DMS 273 treated with DMSO at 0.1 percent for 48 hours (cell line): ENCODE measurements around the gene SLC6A6.

ENCODE experiments used
- DNase-seq: peaks from one replicate; lab custom pipeline; 2025; lab: John Stamatoyannopoulos, UW

The SLC6A6 gene

DNA sequence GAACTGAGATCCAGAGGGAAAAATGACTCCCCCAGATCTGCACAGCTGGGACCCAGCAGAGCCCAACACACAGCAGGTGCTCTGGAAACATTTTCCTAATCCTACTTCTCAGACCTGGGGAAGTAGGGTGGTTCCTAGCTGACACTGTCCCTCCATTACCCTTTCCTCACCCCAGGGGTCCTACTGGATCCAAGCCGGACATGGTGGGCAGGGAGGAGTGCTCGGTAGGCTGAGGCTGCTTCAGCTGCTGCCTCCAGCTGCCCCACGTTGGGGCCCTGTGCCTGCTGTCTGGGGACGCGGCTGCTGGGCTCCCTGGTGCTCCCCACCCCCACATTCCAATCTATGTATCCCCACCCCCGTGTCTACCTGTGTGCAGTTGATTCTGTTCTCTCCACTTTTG is 29.8 kb upstream of the SLC6A6 start:
- no peak for DNase-seq

DNA sequence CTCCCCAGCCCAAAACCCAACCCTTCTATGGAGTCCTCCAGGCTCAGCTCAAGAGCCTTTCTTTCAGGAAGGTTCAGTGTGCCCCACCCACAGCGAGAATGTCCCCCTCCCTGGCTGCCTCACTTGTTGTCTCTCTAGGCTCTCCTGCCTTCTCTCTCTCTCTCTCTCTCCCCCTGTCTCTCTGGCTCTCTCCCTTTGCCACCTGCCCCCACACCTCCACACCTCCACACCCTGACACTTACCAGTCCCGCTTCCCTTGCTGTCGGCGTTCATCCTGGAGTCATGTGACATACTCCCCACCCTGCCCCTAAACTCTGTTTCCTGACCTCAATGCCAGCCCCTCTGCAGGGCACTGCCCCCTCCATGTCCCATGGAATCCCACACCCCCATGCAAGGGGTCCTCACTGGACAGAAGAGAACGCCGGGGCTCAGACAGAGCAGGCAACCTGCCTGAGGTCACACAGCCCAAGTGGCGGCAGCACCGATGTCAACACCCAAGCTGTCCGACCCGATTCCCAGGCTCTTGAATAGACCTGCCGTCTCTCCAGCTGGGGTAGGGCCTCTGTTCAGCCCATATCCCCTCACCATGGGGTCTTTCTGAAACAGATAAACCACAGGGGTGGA is 28.5 kb upstream of the SLC6A6 start:
- DNase-seq: no peak

DNA sequence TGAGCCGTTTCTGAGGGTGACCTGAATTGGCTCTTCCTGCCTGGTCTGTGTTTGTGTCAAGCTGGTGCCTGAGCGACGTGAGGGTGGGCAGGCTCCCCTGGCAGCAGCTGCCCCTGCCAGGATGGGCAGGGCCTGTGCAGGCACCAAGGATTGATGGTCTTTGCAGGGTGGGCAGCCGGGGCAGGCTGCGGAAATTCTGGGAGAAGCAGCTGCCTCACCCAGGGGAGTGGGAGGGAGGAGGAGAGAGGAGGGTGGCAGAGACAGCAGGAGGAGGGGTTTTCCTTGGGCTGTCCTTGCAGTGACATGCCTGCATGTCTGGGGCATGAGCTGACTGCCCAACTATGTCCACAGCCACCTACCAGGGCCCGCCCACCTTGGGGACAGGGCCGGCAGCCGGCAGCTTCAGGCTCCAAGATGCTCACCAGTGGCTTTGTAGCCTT is 27.9 kb upstream of the SLC6A6 start:
- DNase-seq: no peak

DNA sequence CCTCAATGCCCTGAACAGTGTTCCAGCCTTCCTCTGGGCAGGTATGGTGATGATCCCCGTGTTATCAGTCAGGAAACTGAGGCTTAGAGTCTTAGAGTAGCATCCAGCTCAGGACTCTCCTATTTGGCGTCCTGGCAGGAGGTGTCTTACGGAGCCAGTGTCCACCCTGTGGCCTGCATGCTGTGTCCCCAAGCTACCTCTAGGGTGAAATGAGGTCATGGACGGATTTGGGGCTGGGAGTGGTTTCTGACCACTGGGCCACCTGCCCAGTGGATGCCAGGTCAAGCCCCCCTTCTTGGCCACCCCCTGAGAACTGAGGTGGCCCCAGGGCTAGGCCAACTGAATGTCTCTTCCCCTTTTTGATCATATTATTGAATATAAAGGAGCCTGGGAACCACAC is 27.2 kb upstream of the SLC6A6 start:
- DNase-seq: no peak

DNA sequence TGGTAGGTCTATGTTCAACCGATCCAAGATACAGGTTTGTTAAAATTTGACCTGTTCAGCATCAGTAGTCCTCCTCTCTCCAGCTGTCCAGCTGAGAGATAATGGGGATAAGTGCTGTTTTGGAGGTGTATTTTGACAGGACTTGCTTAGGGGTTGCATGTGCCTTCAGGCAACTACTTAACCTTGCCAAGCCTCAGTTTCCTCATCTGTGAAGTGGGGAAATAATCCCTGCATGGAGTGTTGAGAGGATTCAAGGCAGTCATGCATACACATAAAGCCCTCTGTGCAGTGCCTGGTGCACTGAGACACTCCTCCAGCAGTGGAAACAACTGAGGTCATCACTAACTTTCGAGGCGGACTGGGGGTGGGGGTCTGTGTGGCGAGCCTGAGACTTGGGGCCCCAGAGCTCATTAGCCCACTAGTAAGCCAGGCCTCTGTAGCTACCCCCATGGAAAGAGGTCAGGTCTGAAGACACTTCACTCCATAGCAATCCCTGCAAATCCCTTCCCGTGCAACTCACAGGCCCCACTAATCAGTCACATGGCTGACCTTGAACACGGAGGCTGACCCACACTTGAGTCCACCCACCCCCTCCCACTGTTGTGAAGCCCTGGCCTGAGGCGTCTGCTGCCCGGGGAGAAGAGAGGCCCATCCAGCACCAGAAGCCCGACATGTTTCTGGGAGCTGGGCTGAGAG is 25.9 kb upstream of the SLC6A6 start:
- no peak for DNase-seq

DNA sequence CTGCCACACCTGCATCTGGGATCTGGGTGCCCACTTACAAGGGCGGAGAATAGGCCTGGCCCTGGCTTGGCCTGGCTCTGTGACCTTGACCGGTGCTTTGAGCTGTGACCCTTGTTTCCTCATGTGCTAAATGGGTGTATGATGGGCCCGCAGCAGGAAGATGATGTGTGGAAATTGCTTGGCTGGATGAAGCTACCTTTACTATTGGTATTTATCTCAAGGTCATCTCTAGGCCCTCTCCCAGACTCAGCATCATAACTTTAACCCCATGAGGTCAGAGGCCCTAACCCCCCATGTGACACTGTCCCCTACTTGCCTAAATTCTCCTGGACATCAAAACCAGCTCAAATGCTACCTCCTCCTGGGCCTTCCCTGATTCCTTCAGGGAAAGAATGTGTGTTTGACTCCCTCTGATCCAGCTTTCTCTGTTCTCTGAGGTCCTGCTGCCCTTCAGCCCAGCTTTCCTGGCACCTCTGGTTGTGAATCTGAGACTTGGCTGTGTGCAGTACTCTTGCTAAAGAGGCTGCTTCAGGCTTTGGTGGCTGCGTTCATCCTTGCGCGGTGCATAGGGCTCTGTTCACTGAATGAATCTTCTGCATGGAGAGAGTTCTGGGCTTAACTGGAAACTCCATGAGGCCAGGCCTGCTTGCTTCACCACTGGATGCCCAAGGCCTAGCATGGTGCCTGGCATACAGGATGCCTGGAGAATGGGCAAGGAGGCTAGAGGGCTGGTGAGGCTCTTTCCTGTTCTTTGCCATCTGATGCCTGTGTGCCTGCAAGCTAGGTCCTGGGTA is 25.2 kb upstream of the SLC6A6 start:
- no peak for DNase-seq

DNA sequence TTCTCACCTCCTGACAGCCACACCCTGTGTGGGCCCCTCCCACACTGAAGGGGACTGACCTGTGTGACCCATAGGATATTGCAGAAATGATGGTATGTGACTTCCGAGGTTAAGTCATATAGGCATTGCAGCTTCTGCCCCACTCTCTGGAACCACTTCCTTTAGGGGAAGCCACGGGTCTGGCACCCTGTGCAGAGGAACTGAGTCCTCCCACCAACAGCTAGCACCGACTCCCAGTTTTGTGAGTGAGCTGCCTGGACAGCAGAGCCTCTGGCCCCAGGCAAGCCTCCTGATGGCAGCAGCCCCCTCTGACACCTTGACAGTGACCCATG is 24.6 kb upstream of the SLC6A6 start:
- DNase-seq: no peak

DNA sequence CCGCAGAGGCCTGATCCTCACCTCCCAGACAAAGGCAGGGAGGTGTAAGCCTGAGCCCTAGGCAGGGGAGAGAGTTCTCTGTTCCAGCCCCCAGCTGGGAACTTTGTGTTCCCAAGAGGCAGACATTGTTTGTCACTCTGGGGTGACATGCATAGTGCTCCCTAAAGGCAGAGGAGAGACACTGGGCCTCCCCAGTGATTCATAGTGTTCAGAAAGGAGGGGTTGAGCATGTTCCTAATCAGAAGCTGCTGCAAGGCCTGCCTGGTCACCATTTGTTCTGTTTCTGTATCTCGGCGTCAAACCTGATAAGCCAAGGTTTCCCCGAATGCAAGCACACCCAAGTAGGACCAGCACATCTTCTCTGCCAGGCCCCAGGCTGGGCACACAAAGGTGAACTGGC is 24.0 kb upstream of the SLC6A6 start:
- DNase-seq: no peak

DNA sequence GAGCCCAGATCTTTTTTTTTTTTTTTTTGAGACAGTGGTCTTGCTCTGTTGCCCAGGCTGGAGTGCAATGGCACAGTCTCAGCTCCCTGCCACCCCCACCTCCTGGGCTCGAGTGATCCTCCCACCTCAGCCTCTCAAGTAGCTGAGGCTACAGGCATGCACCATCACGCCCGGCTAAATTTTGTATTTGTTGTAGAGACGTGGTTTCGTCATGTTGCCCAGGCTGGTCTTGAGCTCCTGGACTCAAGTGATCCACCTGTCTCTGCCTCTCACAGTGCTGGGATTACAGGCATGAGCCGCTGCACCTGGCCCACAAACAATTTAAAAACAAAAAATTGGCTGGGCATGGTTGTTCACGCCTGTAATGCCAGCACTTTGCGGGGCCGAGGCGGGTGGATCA is 22.6 kb upstream of the SLC6A6 start:
- no peak for DNase-seq

DNA sequence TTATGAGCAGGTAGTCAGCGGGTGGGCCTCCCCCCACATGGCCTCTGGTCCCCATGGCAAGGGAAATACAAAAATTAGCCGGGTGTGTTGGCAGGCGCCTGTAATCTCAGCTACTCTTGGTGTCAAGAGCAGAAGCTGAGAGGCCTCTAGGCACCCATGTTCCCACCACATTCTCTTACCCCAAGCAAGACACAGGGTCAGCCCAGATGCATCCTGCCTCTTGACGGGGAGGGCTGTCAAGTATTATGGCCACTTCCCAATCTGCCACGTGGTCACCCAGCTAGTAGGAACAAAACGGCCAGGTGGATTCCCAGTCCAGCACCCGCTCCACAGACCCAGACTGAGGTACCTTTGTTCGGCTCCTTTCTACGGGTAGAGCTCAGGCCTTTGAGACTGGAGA is 16.2 kb upstream of the SLC6A6 start:
- no peak for DNase-seq

DNA sequence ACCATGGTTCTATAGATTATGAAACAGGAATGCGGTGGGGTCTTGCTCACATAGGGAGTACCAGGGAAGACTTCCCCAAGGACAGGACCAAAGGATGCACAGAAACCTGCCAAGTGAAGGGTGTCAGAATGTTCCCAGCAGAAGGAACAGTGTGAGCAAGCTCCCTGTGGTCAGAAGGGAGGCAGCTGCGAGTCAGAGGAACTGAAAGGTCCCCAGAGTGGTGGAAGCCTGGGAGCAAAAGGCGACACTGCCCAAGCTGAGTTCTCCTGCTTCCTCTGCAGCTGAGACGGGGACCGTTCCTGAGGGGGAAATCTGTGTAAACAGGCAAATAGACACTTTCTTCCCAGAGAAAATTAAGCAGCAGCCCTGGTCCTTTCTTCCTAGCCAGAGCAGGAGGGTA is 14.2 kb upstream of the SLC6A6 start:
- no peak for DNase-seq

DNA sequence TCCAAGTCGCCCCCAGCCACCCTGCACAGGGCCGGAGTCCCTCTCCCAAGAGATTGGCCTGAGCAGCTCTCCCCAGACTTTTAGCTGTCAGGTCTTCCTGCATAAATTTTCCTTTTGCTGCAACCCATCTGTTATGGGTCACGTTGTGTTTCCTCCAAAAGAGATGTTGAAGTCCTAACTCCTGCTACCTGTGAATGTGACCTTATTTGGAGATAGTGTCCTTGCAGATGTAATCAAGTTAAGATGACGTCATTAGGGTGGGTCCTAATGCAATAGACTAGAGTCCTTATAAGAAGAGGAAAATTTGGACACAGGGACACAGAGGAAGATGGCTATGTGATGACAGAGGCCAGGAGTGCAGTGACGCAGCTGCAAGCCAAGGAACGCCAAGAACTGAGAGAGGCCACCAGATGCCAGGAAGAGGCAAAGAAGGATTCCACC is 13.2 kb upstream of the SLC6A6 start:
- DNase-seq: peak; percentile 11

DNA sequence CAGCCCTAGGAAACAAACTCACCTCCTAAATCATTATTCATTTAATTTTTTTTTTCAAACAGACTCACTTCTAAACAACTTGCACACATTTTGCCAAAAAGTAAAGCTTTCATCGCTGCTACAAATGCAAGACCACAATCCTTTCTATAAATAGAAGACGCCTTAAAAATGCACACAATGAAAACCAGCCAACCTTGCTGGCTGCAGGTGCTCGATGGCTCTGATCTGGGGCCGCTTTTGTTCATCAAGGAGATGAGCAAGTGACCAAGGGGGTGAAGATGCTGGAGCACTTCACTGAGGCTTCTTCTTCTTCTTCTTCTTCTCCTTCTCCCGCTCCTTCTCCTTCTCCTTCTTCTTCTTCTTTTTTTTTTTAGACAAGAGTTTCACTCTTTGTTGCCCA is 12.7 kb upstream of the SLC6A6 start:
- DNase-seq: no peak

DNA sequence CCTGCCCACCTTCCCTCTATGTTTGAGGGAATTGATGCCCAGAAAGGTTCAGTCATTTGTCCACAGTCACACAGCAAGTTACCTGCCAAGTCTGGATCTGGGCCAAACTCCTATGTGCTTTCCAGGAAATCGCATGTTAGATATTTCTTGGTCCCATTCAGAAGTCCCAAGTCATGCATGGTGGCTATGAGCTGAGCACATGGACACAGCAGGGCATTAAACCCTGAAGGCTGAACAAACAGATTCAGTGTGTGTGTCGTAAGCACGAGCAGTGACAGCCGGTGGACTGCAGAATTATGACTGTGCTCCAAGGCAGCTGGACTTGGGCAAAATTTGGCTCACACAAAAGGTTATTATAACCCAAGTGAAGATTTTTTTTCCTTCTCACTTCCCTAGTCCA is 11.4 kb upstream of the SLC6A6 start:
- DNase-seq: peak; percentile 21

DNA sequence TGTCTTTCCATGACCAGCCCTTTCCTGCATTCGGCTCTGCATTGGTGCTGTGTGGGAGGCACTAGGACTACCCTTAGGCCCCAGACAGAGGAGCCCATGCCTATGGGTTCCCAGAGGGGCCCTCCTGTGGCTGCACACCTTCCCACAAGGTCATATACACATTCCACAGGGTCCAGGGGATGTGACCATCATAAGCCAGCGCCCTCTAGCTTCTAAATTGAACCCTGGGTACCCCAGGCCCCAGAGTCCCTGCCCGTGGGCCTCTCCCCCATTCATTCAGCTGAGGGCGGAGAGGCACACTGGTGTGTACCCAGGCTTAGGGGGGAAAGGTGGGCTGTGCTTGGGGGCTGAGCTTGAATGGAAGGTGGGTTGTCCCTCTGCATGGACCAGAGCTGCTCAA is 10.2 kb upstream of the SLC6A6 start:
- DNase-seq: no peak

DNA sequence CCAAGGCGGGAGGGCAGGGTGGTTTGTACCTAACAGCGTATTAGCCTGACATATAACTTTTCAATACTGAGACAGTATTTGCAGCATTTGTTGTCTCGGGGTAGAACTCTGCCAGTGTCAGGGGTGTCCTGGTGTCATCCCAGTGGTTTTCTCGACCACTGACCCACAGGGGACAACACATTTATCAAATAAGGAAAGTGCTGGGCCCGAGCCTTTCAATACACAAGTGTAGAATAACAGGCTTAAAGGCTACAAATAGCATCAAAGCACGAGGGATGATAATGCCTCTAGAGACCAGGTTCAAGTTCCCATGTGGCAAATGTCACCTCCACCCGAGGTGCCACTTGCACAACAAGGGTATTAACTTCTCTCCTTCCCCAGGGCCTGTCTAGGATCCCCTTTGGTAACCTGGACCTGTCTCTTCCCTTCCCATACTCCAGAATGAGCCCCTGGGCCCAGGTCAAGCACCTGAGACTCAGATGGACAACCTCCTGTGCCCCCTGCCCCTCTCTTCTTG is 9.5 kb upstream of the SLC6A6 start:
- DNase-seq: no peak

DNA sequence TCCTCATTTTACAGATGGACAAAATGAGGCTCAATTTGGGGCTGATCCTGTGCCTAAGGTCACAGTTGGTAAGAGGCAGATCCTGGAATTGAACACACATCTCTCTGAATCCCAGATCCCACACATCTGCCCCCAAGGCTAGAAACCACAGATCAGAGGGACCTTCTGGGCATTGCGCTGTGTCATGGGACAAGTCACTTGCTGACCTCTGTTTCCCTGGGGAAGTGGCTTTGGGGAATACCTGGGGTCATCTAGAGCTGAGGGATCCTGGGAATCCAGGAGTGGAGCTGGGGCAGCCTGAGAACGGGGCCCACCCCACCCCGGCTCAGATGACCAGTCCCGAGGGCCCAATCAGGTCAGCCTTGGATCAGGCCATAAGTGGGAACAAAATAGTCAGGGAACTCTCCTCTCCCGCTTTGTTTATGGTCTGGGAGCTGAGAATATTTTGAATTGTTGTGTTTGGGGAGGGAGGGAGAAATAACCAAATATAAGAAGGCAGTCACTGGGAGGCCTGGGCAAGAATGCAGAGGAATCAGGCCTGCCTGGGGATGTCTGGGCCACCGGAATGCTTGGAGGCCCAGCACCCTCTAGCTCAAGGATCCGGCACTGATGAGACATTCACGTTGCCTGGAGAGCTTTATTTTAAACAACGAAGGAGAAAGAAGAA is 8.8 kb upstream of the SLC6A6 start:
- no peak for DNase-seq

DNA sequence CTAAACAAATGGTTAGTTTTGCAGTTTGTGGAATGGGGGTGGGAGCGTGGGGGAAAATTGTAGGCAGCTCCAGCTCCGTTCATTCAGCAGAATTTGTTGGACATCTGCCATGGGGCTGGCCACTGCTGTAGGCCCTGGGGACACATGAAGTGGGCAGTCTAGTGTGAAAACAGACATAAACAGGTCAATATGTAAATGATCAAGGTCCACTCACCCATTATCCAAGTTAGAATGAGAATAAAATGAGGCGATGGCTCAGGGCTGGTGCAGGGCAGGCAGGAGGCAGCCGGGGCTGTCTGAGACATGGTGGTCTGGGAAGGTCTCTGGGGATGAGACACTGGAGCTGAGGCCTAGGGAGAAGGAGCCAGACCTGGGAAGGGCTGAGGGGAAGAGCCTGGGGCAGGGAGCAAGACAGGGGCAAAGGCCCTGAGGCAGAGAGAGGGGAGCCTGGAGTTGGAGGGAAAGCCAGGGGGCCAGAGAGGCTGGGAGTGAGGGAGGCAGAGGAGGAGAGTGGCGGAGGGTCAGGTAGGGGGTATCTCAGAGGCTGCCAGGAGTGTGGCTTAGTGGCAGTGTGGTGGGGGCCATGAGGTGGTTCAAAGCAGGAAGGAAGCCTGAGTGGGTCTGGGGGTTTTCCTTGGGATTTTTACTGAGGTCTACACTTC is 6.2 kb upstream of the SLC6A6 start:
- DNase-seq: no peak

DNA sequence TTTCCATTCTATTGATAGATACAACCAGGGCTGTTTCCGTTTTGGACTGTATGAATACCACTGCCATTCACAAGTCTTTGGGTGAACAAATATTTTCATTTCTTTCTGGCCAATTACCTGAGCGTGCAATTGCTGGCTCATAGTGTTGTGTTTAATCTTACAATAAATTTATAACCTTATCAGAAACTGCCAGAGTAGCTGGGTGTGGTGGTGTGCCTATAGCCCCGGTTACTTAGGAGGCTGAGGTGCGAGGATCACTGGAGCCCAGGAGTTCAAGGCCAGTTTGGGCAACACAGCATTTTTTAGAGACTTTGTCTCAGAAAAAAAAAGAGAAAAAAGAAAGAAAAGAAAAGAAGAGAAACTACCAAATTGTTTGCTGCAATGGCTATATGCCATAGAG is 5.4 kb upstream of the SLC6A6 start:
- DNase-seq: no peak

DNA sequence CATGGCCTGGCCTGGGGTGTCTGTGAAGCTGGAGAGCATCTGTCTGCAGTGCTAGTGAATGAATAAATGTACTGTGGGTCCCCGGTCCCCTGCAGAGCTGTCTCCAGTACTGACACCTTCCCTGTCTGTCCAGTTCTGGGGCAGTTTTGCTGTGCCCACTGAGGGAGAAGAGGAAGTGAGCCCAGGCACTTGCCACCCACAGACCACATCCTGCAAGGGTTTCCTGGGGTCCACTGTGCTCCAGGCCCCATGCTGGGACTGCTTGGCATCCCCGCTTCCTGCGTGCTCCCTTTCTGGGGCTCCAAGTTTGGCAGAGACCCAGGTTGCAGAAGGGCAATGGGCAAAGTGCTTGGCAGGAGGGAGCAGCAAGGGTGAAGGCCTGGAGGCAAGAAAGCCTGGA is 4.9 kb upstream of the SLC6A6 start:
- no peak for DNase-seq

DNA sequence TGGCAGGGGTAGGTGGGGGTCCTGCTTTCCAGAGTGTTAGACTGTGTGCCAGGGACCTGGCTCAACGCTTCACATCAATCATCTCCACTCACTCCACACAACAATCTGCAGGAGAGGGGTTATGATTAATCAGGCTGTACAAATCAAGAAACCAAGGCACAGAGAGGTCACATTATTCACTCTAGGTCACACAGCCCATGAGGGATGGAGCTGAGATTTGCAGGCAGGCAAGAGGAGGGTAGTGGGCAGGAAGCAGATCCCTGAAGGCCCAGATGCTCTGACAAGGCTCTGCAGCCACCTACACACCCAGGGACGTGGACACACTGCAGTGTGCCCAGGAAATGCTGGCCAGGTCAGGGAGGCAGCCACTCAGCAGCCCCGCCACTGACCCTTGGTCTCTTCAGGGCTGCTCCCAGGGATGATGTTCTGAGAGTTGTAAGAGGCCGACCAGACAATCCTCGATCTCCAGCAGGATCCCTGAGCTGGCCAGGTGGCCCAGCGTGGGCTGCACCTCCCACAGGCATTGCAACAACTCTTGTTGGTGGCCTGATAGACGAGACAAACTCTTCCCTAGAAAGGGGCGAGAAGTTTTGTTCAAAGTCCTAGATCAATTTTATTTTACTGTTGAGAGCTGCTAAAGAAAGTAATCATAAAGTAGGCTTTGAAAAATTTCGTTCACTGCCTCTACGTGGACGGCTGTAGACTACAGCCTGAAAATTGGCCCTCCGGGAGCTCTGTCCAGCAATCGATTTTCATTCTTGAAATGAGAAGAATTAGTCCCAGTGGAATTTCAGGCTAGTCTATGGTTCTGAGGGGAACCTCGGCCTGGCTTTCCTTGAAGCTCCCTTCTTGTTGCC is 4.2 kb upstream of the SLC6A6 start:
- no peak for DNase-seq
